Testis (tissue), 2 donors: ENCODE data around the gene PTGIR.

Source experiments
- CTCF ChIP-seq, 3 experiments: fragments of 450-650 bp in 2 of 3; fragments of 200-600 bp in 1 of 3; sonication (generic) in 1 of 3; IDR thresholded peaks; one replicate each; pipeline ENCODE4 v1.5.1; 2016 to 2019; ENCODE audit warnings: antibody characterized with exemption in 3 of 3, mild to moderate bottlenecking in 2 of 3, moderate library complexity in 1 of 3
- POLR2A ChIP-seq: fragments of 450-650 bp; IDR thresholded peaks from one replicate; pipeline ENCODE4 v1.6.1; 2017; ENCODE audit warnings: antibody characterized with exemption, mild to moderate bottlenecking, moderate library complexity

DNA sequence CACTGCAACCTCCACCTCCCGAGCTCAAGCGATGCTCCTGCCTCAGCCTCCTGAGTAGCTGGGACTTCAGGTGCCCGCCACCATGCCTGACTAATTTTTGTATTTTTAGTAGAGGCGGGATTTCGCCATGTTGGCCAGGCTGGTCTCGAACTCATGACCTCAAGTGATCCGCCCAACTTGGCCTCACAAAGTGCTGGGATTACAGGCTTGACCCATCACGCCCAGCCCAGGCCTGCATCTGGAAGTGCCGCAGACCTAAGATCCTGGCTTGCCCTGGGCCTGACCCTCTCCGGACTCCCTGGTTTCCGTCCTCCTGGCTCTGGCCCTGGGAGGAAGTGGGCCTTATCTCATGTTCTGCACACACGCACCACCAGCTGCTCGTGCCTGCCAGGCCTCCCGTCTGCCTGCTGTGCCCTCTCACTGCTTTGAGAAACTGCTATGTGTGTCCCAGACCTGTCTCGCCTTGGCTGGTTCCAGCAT, 4.7 kb upstream of the PTGIR start:
- TF ChIP-seq CTCF (IDR thresholded peaks at IDR 0.05) (no peak), POLR2A (no peak)
